Hippocampal formation (tissue), 2 donors: ENCODE data around the gene RPRD2.
A peak's percentile ranks its signal among the peaks of the same experiment; 100 is the strongest.

Experiments used
- DNase-seq, 2 donors: peaks; one replicate each; lab custom pipeline; 2025; lab: John Stamatoyannopoulos, UW

RPRD2 gene

GRCh38 chr1:150514260-150514659 lies 150.3 kb downstream of the RPRD2 start:
- no peak for DNase-seq

GRCh38 chr1:150514913-150515327 lies 151.0 kb downstream of the RPRD2 start:
- DNase-seq: no peak

GRCh38 chr1:150515328-150516049 lies 151.5 kb downstream of the RPRD2 start, which contains the start of gene FALEC:
TSS of gene FALEC (plus strand) at chr1:150515752.
- DNase-seq: peak; percentile 95 to 97

GRCh38 chr1:150516050-150516591 lies 152.2 kb downstream of the RPRD2 start:
- DNase-seq: no peak

- DNase-seq: no peak
These were observed 152.7 kb downstream of the RPRD2 start for GRCh38 chr1:150516616-150517015.

- no peak for DNase-seq
These were observed 157.4 kb downstream of the RPRD2 start for GRCh38 chr1:150521196-150521968.

- DNase-seq: no peak
These were observed 161.4 kb downstream of the RPRD2 start for GRCh38 chr1:150525348-150525747.
